ENCODE results near the gene PCDHGA10. TPM values are rescaled to one million over a fixed set of nuclear protein-coding genes. Genes with fewer than 3 reads are reported as not detected.

PCDHGA10 gene
- total and polyA plus RNA-seq, 9 of the 15 experiments (the other 6 are each of a cell fraction or from before 2014, with no cell fraction given), result 0.01 to 0.11 (median 0.05) TPM

GRCh38 chr5:141382469-141383294 lies 30.1 kb upstream of the PCDHGA10 start, which contains the start of gene PCDHGA7:
Gene PCDHGA7, plus strand, starts transcription at chr5:141382742. Its CDS starts 158 bp downstream, at chr5:141382900.
- ATAC-seq (peak; percentile 95), FAIRE-seq (peak; percentile 89), DNase-seq (ENCODE audit: extremely low read depth in 1 of 4, low spot score in 3 of 4) (peak in 3 of 4 experiments; percentile 30 to 42 (median 35))
- Histone ChIP-seq H3K27ac (ENCODE audit: extremely low read depth, low read depth, low read length) (no peak within 1 kb of the TSS), H3K9me3 (replicated peaks; ENCODE audit: control insufficient read depth, insufficient read depth, low read depth, low read length) (no peaks in the 10 kb centered on the region), H3K4me1 (replicated peaks in 1 of 2; ENCODE audit: control insufficient read depth in 2 of 2, insufficient read depth in 2 of 2, low read length in 2 of 2) (peaks cover 0 to 9% of the 10 kb centered on the region in 2 experiments; a peak in 2 of 5 replicates), H3K9me1 (ENCODE audit: control insufficient read depth, insufficient read depth, low read length) (no peaks in the 10 kb centered on the region), H2AFZ (ENCODE audit: low read depth, low read length) (peak within 1 kb of the TSS; percentile 67), H4K20me1 (replicated peaks; ENCODE audit: control insufficient read depth, insufficient read depth, low read length) (no peaks in the 10 kb centered on the region), H3K79me2 (ENCODE audit: control insufficient read depth, insufficient read depth, low read length) (no peaks in the 10 kb centered on the region), H3K4me2 (ENCODE audit: insufficient read depth, low read length) (peak within 1 kb of the TSS; percentile 69), H3K36me3 (ENCODE audit: control insufficient read depth, insufficient read depth, low read length) (no peaks in the 10 kb centered on the region), H3K27me3 (ENCODE audit: control insufficient read depth in 2 of 2, insufficient read depth in 2 of 2, low read length in 2 of 2) (peaks cover 9 to 25% of the 10 kb centered on the region in 2 experiments; a peak in 4 of 5 replicates), H3K4me3 (peak within 1 kb of the TSS; percentile 36), H3K9ac (ENCODE audit: insufficient read depth in 1 of 2, low read depth in 2 of 2, low read length in 2 of 2) (peak within 1 kb of the TSS in 1 of 2 experiments; percentile 69; a peak in 1 of 4 replicates)
- ChIA-PET POLR2A (no interaction called here), CTCF (ENCODE audit: low intra/inter-chr PET ratio) (interaction anchor here (0.9 kb wide), 1 partner anchor 181 kb away, joined by 5 read pairs; no protein-coding TSS in a partner anchor)
- intact Hi-C loops (cut with micrococcal nuclease), result no loop called here
- in situ Hi-C loops (cut with MboI), result no loop called here
- WGBS (ENCODE audit: insufficient coverage, low coverage, missing lambda C conversion rate), result 3% methylated on average over 37 of the region's 37 CpGs
- no TSS peak for BruUV-seq (replicated peaks)
- TF ChIP-seq CTCF (IDR thresholded peaks at IDR 0.05 in 2 of 3, conservative IDR thresholded peaks at IDR 0.05 in 1 of 3; ENCODE audit: insufficient read depth in 2 of 3, low read depth in 1 of 3, low read length in 3 of 3), result peak; percentile 58 to 73 (median 64)
- TF ChIP-seq ZNF263 (CRISPR knock-in tag; IDR thresholded peaks at IDR 0.05; ENCODE audit: borderline replicate concordance), result no peak
- no peak for TF ChIP-seq ERF (CRISPR knock-in tag; IDR thresholded peaks at IDR 0.05)
- TF ChIP-seq EHMT2 (IDR thresholded peaks at IDR 0.05), result peak; percentile 33; the same call in 1 of the 2 replicates
- TF ChIP-seq ZNF24 (IDR thresholded peaks at IDR 0.05), result no peak
- no peak for TF ChIP-seq RHOXF2B (CRISPR knock-in tag; conservative IDR thresholded peaks at IDR 0.05)
- peak in 1 of 2 experiments; percentile 47; a peak in 3 of 4 replicates for TF ChIP-seq RAD21 (CRISPR knock-in tag; conservative IDR thresholded peaks at IDR 0.05 in 1 of 2, IDR thresholded peaks at IDR 0.05 in 1 of 2)
- TF ChIP-seq NFE2L1 (tag; IDR thresholded peaks at IDR 0.05; ENCODE audit: borderline replicate concordance, low read depth), result no peak
- TF ChIP-seq PTBP1 (IDR thresholded peaks at IDR 0.05; ENCODE audit: low read depth, low read length), result no peak
- TF ChIP-seq ZFP30 (CRISPR knock-in tag; IDR thresholded peaks at IDR 0.05; ENCODE audit: borderline replicate concordance), result no peak
- no peak for TF ChIP-seq PURB (CRISPR knock-in tag; IDR thresholded peaks at IDR 0.05; ENCODE audit: low read depth)
- TF ChIP-seq MTA3 (IDR thresholded peaks at IDR 0.05; ENCODE audit: borderline replicate concordance), result no peak
- TF ChIP-seq ZNF449 (CRISPR knock-in tag; IDR thresholded peaks at IDR 0.05), result no peak
- TF ChIP-seq MCM5 (IDR thresholded peaks at IDR 0.05; ENCODE audit: low read depth), result no peak
- TF ChIP-seq ZNF347 (CRISPR knock-in tag; IDR thresholded peaks at IDR 0.05; ENCODE audit: low read depth), result no peak
- no peak for TF ChIP-seq TBL1XR1 (IDR thresholded peaks at IDR 0.05; ENCODE audit: low read length in 2 of 2)
